ENCODE measurements around the gene PLEKHJ1.

GRCh38 chr19:2255112-2255845, 19.1 kb upstream of the PLEKHJ1 start:
- TF ChIP-seq ZBTB2 (CRISPR knock-in tag; IDR thresholded peaks at IDR 0.05; ENCODE audit: low read depth): no peak
- TF ChIP-seq REST (IDR thresholded peaks at IDR 0.05; ENCODE audit: borderline replicate concordance in 1 of 2, low read depth in 1 of 2, low read length in 2 of 2): no peak
